Measurements from ENCODE around the gene RAB3B. TPM values are rescaled to one million over a fixed set of nuclear protein-coding genes. Genes with fewer than 3 reads are reported as not detected.
"Not testable (repeated sequence)": the region's sequence is repeated elsewhere in the genome, so short reads cannot be mapped to it uniquely, and the experiment has no call there.

The RAB3B gene
- total and polyA plus RNA-seq, 2 of the 4 experiments (the other 2 are of a cell fraction) = 33.6 to 78.5 TPM

DNA sequence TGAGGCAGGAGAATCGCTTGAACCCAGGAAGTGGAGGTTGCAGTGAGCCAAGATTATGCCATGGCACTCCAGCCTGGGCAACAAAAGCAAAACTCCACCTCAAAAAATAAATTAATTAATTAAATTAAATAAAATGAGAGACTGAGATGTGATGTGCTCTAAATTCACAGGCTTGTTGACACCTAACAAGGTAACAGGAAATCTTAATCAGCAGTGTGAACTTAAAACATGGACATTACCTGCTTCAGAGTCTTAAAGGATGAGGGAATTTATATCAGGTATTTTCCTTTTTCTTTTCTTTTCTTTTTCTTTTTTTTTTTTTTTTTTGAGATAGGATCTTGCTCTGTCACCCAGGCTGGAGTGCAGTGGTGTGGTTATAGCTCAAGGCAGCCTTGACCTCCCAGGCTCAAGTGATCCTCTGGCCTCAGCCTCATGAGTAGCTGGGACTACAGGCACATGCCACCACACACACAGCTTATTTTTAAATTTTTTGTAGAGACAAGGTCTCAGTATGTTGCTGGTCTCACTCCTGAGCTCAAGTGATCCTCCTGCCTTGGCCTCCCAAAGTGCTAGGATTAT is 23.2 kb downstream of the RAB3B start:
- H2BK120ac ChIP-seq (ENCODE audit: low read depth, low read length); H3K56ac ChIP-seq (ENCODE audit: extremely low read depth, insufficient read depth, low read length); H2BK20ac ChIP-seq (ENCODE audit: low read depth, low read length); H3K9ac ChIP-seq (ENCODE audit: low read depth, low read length); H3K27me3 ChIP-seq (ENCODE audit: control insufficient read depth, insufficient read depth, low read length); POLR2A ChIA-PET (ENCODE audit: unreplicated experiment); dilution Hi-C loops (cut with HindIII; ENCODE audit: low sequenced_read_pairs, unreplicated experiment); CTCF ChIA-PET; H4K91ac ChIP-seq (ENCODE audit: insufficient read depth, low read depth, low read length); intact Hi-C loops (cut with micrococcal nuclease); H3K4me3 ChIP-seq (ENCODE audit: insufficient read depth, low read depth, low read length); H3K9me3 ChIP-seq (ENCODE audit: control insufficient read depth, insufficient read depth, low read length); H3K23ac ChIP-seq (ENCODE audit: low read depth, low read length); ATAC-seq (ENCODE audit: low read depth); H3K14ac ChIP-seq (replicated peaks; ENCODE audit: low read depth, low read length); H2BK15ac ChIP-seq (ENCODE audit: low read depth, low read length); H3K4me2 ChIP-seq (ENCODE audit: low read depth, low read length); H3K27ac ChIP-seq (ENCODE audit: insufficient read depth, low read length); H2AK9ac ChIP-seq (replicated peaks; ENCODE audit: low read depth, low read length, poor library complexity); BruUV-seq (replicated peaks); H4K20me1 ChIP-seq (ENCODE audit: insufficient read depth, low read length); DNase-seq; H3K18ac ChIP-seq (ENCODE audit: low read depth, low read length); H4K5ac ChIP-seq (ENCODE audit: low read depth, low read length); H2AFZ ChIP-seq (replicated peaks; ENCODE audit: low read length, poor library complexity); in situ Hi-C loops (cut with MboI; ENCODE audit: low sequenced_read_pairs): not testable (repeated sequence)
- no CpG with 5 or more reads among the region's 1 CpG for WGBS, 2 experiments (ENCODE audit: extremely low coverage in 2 of 2, insufficient read length in 1 of 2)
- peak overlapping the region; percentile 91 for H2BK5ac ChIP-seq (ENCODE audit: low read depth, low read length, poor library complexity, severe bottlenecking)
- peak overlapping the region in 1 of 2 experiments; percentile 20; a peak in 1 of 4 replicates for H4K8ac ChIP-seq (ENCODE audit: low read depth in 2 of 2, low read length in 2 of 2)
- H3K36me3 ChIP-seq (ENCODE audit: control insufficient read depth, insufficient read depth, low read length) = peaks cover 12% of the 10 kb centered on the region
- peaks cover 51 to 77% of the 10 kb centered on the region in 2 experiments for H3K79me1 ChIP-seq (ENCODE audit: low read depth in 1 of 2, low read length in 2 of 2)
- peaks cover 20% of the 10 kb centered on the region for H3K4me1 ChIP-seq (ENCODE audit: control insufficient read depth, insufficient read depth, low read length)
- peaks cover 16% of the 10 kb centered on the region for H3K9me1 ChIP-seq (ENCODE audit: insufficient read depth, low read length)
- H3K4ac ChIP-seq (ENCODE audit: low read depth, low read length) = peak overlapping the region; percentile 12; the same call in 1 of the 2 replicates
- peak overlapping the region; percentile 13; the same call in 1 of the 2 replicates for H2AK5ac ChIP-seq (ENCODE audit: low read depth, low read length)

All from IMR-90 (cell line).